Mammary epithelial cell (primary cell): ENCODE measurements around the gene FXN.

Source experiments
- CTCF ChIP-seq, 2 donors: IDR thresholded peaks in 1 of 2; conservative IDR thresholded peaks in 1 of 2; 2 replicates each; pipeline ENCODE4 v1.5.1; 2011 to 2012; ENCODE audit warnings: inconsistent platforms in 2 of 2, low read length in 2 of 2, mild to moderate bottlenecking in 2 of 2, control low read depth in 1 of 2, low read depth in 1 of 2; ENCODE audit not compliant: insufficient read depth in 1 of 2; ENCODE audit errors: extremely low read depth in 1 of 2
- EZH2 ChIP-seq: IDR thresholded peaks from 2 replicates; pipeline ENCODE4 v1.6.1; 2012; ENCODE audit warnings: low read length, inconsistent platforms, borderline replicate concordance

GRCh38 chr9:69073103-69073502, 37.6 kb downstream of the FXN start:
- TF ChIP-seq CTCF (conservative IDR thresholded peaks at IDR 0.05 in 1 of 2, IDR thresholded peaks at IDR 0.05 in 1 of 2; ENCODE audit: extremely low read depth in 1 of 2, insufficient read depth in 1 of 2, low read depth in 1 of 2, low read length in 2 of 2) (no peak), EZH2 (no peak)
